Measurements from ENCODE around the gene FAF1. TPM values are rescaled to one million over a fixed set of nuclear protein-coding genes. Genes with fewer than 3 reads are reported as not detected.
A peak's percentile ranks its signal among the peaks of the same experiment; 100 is the strongest.

The FAF1 gene
- total and polyA plus RNA-seq, 9 of the 15 experiments (the other 6 are each of a cell fraction or from before 2014, with no cell fraction given) = 48.7 to 225 (median 118) TPM

GRCh38 chr1:50973255-50973654 is 13.2 kb upstream of the FAF1 start:
- Histone ChIP-seq H3K4me2 (ENCODE audit: insufficient read depth, low read length) (peak overlapping the region; percentile 71), H3K36me3 (ENCODE audit: control insufficient read depth, insufficient read depth, low read length) (peaks cover 17% of the 10 kb centered on the region; the same call in 1 of the 3 replicates), H3K9me1 (ENCODE audit: control insufficient read depth, insufficient read depth, low read length) (no peaks in the 10 kb centered on the region), H3K27me3 (ENCODE audit: control insufficient read depth in 2 of 2, insufficient read depth in 2 of 2, low read length in 2 of 2) (no peaks in the 10 kb centered on the region), H3K4me1 (replicated peaks in 1 of 2; ENCODE audit: control insufficient read depth in 2 of 2, insufficient read depth in 2 of 2, low read length in 2 of 2) (peaks cover 17 to 26% of the 10 kb centered on the region in 2 experiments), H4K20me1 (replicated peaks; ENCODE audit: control insufficient read depth, insufficient read depth, low read length) (0 out of 2 replicates have a peak, but pooled peaks cover 3% of the 10 kb centered on the region), H3K9ac (ENCODE audit: insufficient read depth in 1 of 2, low read depth in 2 of 2, low read length in 2 of 2) (peak overlapping the region in 1 of 2 experiments; percentile 94; a peak in 2 of 4 replicates), H3K27ac (ENCODE audit: extremely low read depth, low read depth, low read length) (peak overlapping the region; percentile 92; the same call in 1 of the 3 replicates), H3K4me3 (peak overlapping the region; percentile 16; the same call in 1 of the 2 replicates), H3K79me2 (ENCODE audit: control insufficient read depth, insufficient read depth, low read length) (peaks cover 91% of the 10 kb centered on the region), H2AFZ (ENCODE audit: low read depth, low read length) (no peak overlapping the region), H3K9me3 (replicated peaks; ENCODE audit: control insufficient read depth, insufficient read depth, low read depth, low read length) (no peaks in the 10 kb centered on the region)
- no TSS peak for BruUV-seq (replicated peaks)
- intact Hi-C loops (cut with micrococcal nuclease) (loop anchor here (5.0 to 10.0 kb wide), 3 partner anchors 544 to 904 kb away; partner anchors contain the start of genes EPS15 and NRDC), in situ Hi-C loops (cut with MboI) (no loop called here)
- DNase-seq (ENCODE audit: extremely low read depth in 1 of 4, low spot score in 3 of 4) = no peak
- CTCF ChIA-PET (ENCODE audit: low intra/inter-chr PET ratio) = no interaction called here
- TF ChIP-seq ZNF57 (CRISPR knock-in tag; IDR thresholded peaks at IDR 0.05) (no peak), ZBED1 (IDR thresholded peaks at IDR 0.05) (no peak), POLR2H (tag; IDR thresholded peaks at IDR 0.05; ENCODE audit: low read depth) (0 out of 2 replicates have a peak, but pooled peaks have one; percentile 8)
- WGBS (ENCODE audit: insufficient coverage, low coverage, missing lambda C conversion rate) = 6% methylated on average over 1 of the region's 1 CpG
- POLR2A ChIA-PET = interaction anchor here (0.6 to 2.7 kb wide), 5 partner anchors 13 to 196 kb away, joined by 3 to 13 read pairs (median 3); partner anchors contain the start of gene FAF1
- ATAC-seq = no peak
- no peak for FAIRE-seq

GRCh38 chr1:50972766-50973165 is 12.7 kb upstream of the FAF1 start:
- ATAC-seq = no peak
- intact Hi-C loops (cut with micrococcal nuclease) = loop anchor here (5.0 to 10.0 kb wide), 3 partner anchors 545 to 905 kb away; partner anchors contain the start of genes EPS15 and NRDC
- no peak for FAIRE-seq
- no TSS peak for BruUV-seq (replicated peaks)
- H3K27me3 ChIP-seq (ENCODE audit: control insufficient read depth in 2 of 2, insufficient read depth in 2 of 2, low read length in 2 of 2) = no peaks in the 10 kb centered on the region
- H3K9me1 ChIP-seq (ENCODE audit: control insufficient read depth, insufficient read depth, low read length) = no peaks in the 10 kb centered on the region
- DNase-seq (ENCODE audit: extremely low read depth in 1 of 4, low spot score in 3 of 4) = no peak
- 8% methylated on average over 1 of the region's 1 CpG for WGBS (ENCODE audit: insufficient coverage, low coverage, missing lambda C conversion rate)
- ChIA-PET POLR2A (interaction anchor here (1.2 to 2.7 kb wide), 3 partner anchors 12 to 197 kb away, joined by 3 to 13 read pairs (median 3); partner anchors contain the start of gene FAF1), CTCF (ENCODE audit: low intra/inter-chr PET ratio) (no interaction called here)
- H3K9me3 ChIP-seq (replicated peaks; ENCODE audit: control insufficient read depth, insufficient read depth, low read depth, low read length) = no peaks in the 10 kb centered on the region
- peak overlapping the region in 1 of 2 experiments; percentile 94; a peak in 2 of 4 replicates for H3K9ac ChIP-seq (ENCODE audit: insufficient read depth in 1 of 2, low read depth in 2 of 2, low read length in 2 of 2)
- peaks cover 17 to 28% of the 10 kb centered on the region in 2 experiments for H3K4me1 ChIP-seq (replicated peaks in 1 of 2; ENCODE audit: control insufficient read depth in 2 of 2, insufficient read depth in 2 of 2, low read length in 2 of 2)
- H2AFZ ChIP-seq (ENCODE audit: low read depth, low read length) = no peak overlapping the region
- H3K27ac ChIP-seq (ENCODE audit: extremely low read depth, low read depth, low read length) = peak overlapping the region; percentile 92; the same call in 2 of the 3 replicates
- peaks cover 91% of the 10 kb centered on the region for H3K79me2 ChIP-seq (ENCODE audit: control insufficient read depth, insufficient read depth, low read length)
- peak overlapping the region; percentile 49 for H3K4me2 ChIP-seq (ENCODE audit: insufficient read depth, low read length)
- 0 out of 2 replicates have a peak, but pooled peaks cover 3% of the 10 kb centered on the region for H4K20me1 ChIP-seq (replicated peaks; ENCODE audit: control insufficient read depth, insufficient read depth, low read length)
- in situ Hi-C loops (cut with MboI) = no loop called here
- H3K4me3 ChIP-seq = peak overlapping the region; percentile 9; the same call in 1 of the 2 replicates
- peaks cover 17% of the 10 kb centered on the region; the same call in 1 of the 3 replicates for H3K36me3 ChIP-seq (ENCODE audit: control insufficient read depth, insufficient read depth, low read length)
- TF ChIP-seq ZHX1 (conservative IDR thresholded peaks at IDR 0.05; ENCODE audit: low read length) (no peak), ZNF316 (IDR thresholded peaks at IDR 0.05) (0 out of 2 replicates have a peak, but pooled peaks have one; percentile 18), CREBBP (IDR thresholded peaks at IDR 0.05; ENCODE audit: low read depth, low read length) (no peak), USF1 (CRISPR knock-in tag; IDR thresholded peaks at IDR 0.05) (no peak), HCFC1 (IDR thresholded peaks at IDR 0.05; ENCODE audit: low read depth, low read length) (no peak), HMGXB4 (CRISPR knock-in tag; IDR thresholded peaks at IDR 0.05) (no peak)

All from K562 (cell line).